GM23338 (cell line): ENCODE data around the gene DIP2C. TPM values are rescaled to one million over a fixed set of nuclear protein-coding genes. Genes with fewer than 3 reads are reported as not detected.

ENCODE experiments used
- ATAC-seq: fragments of 200-7000 bp; cut with Tn5 transposase; 3 replicates; pipeline ENCODE4 v1.9.1; 2020
- DNase-seq: peaks from one replicate; pipeline ENCODE4 v3.0.0-alpha.2; 2015; ENCODE audit warnings: low spot score
- H2AFZ ChIP-seq: fragments of 200-600 bp; sonication (generic); 2 replicates; pipeline ENCODE4 v1.8.0; 2016; ENCODE audit warnings: antibody characterized with exemption, mild to moderate bottlenecking, moderate library complexity
- H3F3A ChIP-seq: fragments of 200-600 bp; sonication (generic); replicated peaks from 2 replicates; pipeline ENCODE4 v1.8.0; 2017; ENCODE audit warnings: antibody characterized with exemption, mixed run types, low read depth
- H3K27ac ChIP-seq: fragments of 200-600 bp; sonication (generic); 2 replicates; pipeline ENCODE4 v1.6.1; 2016; ENCODE audit warnings: low read depth
- H3K27me3 ChIP-seq: fragments of 200-600 bp; sonication (generic); 2 replicates; pipeline ENCODE4 v1.8.0; 2016; ENCODE audit warnings: mild to moderate bottlenecking, mixed run types, moderate library complexity; ENCODE audit not compliant: insufficient read depth
- H3K36me3 ChIP-seq: fragments of 200-600 bp; sonication (generic); 2 replicates; pipeline ENCODE4 v1.8.0; 2016; ENCODE audit warnings: mild to moderate bottlenecking; ENCODE audit not compliant: insufficient read depth
- H3K4me1 ChIP-seq: fragments of 200-600 bp; sonication (generic); 2 replicates; pipeline ENCODE4 v1.8.0; 2016; ENCODE audit warnings: mild to moderate bottlenecking, moderate library complexity; ENCODE audit not compliant: insufficient read depth
- H3K4me2 ChIP-seq: fragments of 200-600 bp; sonication (generic); 2 replicates; pipeline ENCODE4 v1.7.1; 2017; ENCODE audit warnings: mixed run types
- H3K4me3 ChIP-seq: fragments of 200-600 bp; sonication (generic); 2 replicates; pipeline ENCODE4 v1.6.1; 2016; ENCODE audit warnings: mixed run types
- H3K79me2 ChIP-seq: fragments of 200-600 bp; sonication (generic); replicated peaks from 2 replicates; pipeline ENCODE4 v1.8.0; 2017; ENCODE audit warnings: mild to moderate bottlenecking; ENCODE audit not compliant: insufficient read depth
- H3K9me2 ChIP-seq: fragments of 200-600 bp; sonication (generic); 2 replicates; pipeline ENCODE4 v1.8.0; 2017; ENCODE audit not compliant: insufficient read depth
- H4K20me1 ChIP-seq: fragments of 200-600 bp; sonication (generic); replicated peaks from 2 replicates; pipeline ENCODE4 v1.8.0; 2017; ENCODE audit warnings: mild to moderate bottlenecking; ENCODE audit not compliant: insufficient read depth
- H3K27ac Mint-ChIP-seq: 2 replicates; pipeline ENCODE4 v1.8.0; 2020; ENCODE audit warnings: inconsistent platforms, mild to moderate bottlenecking, moderate library complexity, mixed read lengths
- H3K27me3 Mint-ChIP-seq: 3 replicates; pipeline ENCODE4 v1.8.0; 2022; ENCODE audit warnings: low read depth, mild to moderate bottlenecking, moderate library complexity, mixed read lengths, inconsistent platforms; ENCODE audit not compliant: insufficient read depth, poor library complexity
- H3K36me3 Mint-ChIP-seq: 3 replicates; pipeline ENCODE4 v1.8.0; 2021; ENCODE audit warnings: low read depth, mild to moderate bottlenecking, inconsistent platforms, moderate library complexity, mixed read lengths
- H3K4me1 Mint-ChIP-seq: 3 replicates; pipeline ENCODE4 v1.8.0; 2020; ENCODE audit warnings: mild to moderate bottlenecking, inconsistent platforms, mixed read lengths
- H3K4me3 Mint-ChIP-seq: 3 replicates; pipeline ENCODE4 v1.8.0; 2021; ENCODE audit warnings: moderate library complexity, mild to moderate bottlenecking, inconsistent platforms, mixed read lengths
- H3K9me3 Mint-ChIP-seq: 3 replicates; pipeline ENCODE4 v1.8.0; 2020; ENCODE audit warnings: moderate library complexity, mild to moderate bottlenecking, inconsistent platforms, mixed read lengths
- CREB1 ChIP-seq: fragments of 250-450 bp; sonication (Bioruptor Pico); IDR thresholded peaks from 2 replicates; pipeline ENCODE4 v1.5.0; 2020; ENCODE audit warnings: low read depth, mild to moderate bottlenecking, moderate library complexity
- CTCF ChIP-seq, 2 experiments: fragments of 200-600 bp in 1 of 2; sonication (generic) in 1 of 2; conservative IDR thresholded peaks; 2 replicates each; pipeline versions ENCODE4 v1.5.1 to v1.6.1; 2016 to 2017; ENCODE audit warnings: antibody characterized with exemption in 2 of 2, low read depth in 2 of 2, mild to moderate bottlenecking in 2 of 2, moderate library complexity in 1 of 2
- ETS1 ChIP-seq: IDR thresholded peaks from 2 replicates; pipeline ENCODE4 v1.6.1; 2016; ENCODE audit warnings: antibody characterized with exemption
- EZH2 ChIP-seq: fragments of 200-600 bp; sonication (generic); IDR thresholded peaks from one replicate; pipeline ENCODE4 v1.8.0; 2017; ENCODE audit warnings: antibody characterized with exemption, mild to moderate bottlenecking, low read depth; ENCODE audit not compliant: unreplicated experiment
- EZH2phosphoT487 ChIP-seq: fragments of 200-600 bp; sonication (generic); IDR thresholded peaks from one replicate; pipeline ENCODE4 v1.8.1; 2018; ENCODE audit warnings: antibody characterized with exemption; ENCODE audit not compliant: unreplicated experiment
- JUNB ChIP-seq: IDR thresholded peaks from one replicate; pipeline ENCODE4 v1.6.1; 2016; ENCODE audit warnings: antibody characterized with exemption; ENCODE audit not compliant: unreplicated experiment
- NANOG ChIP-seq: IDR thresholded peaks from 2 replicates; pipeline ENCODE4 v1.6.1; 2016; ENCODE audit warnings: antibody characterized with exemption, borderline replicate concordance
- POLR2AphosphoS5 ChIP-seq: IDR thresholded peaks from 2 replicates; pipeline ENCODE4 v1.6.1; 2016; ENCODE audit warnings: antibody characterized with exemption, low read depth
- REST ChIP-seq: IDR thresholded peaks from one replicate; pipeline ENCODE4 v1.6.1; 2018; ENCODE audit warnings: antibody characterized with exemption; ENCODE audit not compliant: unreplicated experiment
- STAT1 ChIP-seq: IDR thresholded peaks from one replicate; pipeline ENCODE4 v1.6.1; 2016; ENCODE audit warnings: antibody characterized with exemption; ENCODE audit not compliant: unreplicated experiment
- ZNF114 ChIP-seq: fragments of 250-450 bp; sonication (Bioruptor Pico); IDR thresholded peaks from 2 replicates; pipeline ENCODE4 v1.5.0; 2020; ENCODE audit warnings: mild to moderate bottlenecking, moderate library complexity
- ZNF331 ChIP-seq: fragments of 250-450 bp; sonication (Bioruptor Pico); IDR thresholded peaks from 2 replicates; pipeline ENCODE4 v1.5.0; 2020; ENCODE audit warnings: low read depth, mild to moderate bottlenecking, moderate library complexity
- polyA plus RNA-seq: library from polyadenylated mRNA; unstranded; fragments of >200 nt; fragmentation: Nextera tagmentation; extraction: Ambion mirVana; gene quantifications from 2 replicates; pipeline ENCODE4 v1.2.1, GENCODE V29; 2016
- total RNA-seq: library from RNA; depleted of rRNA; stranded (reverse); fragments of >200 nt; shearing (Covaris generic); gene quantifications from 2 replicates; pipeline ENCODE4 v1.2.3, GENCODE V29; 2014
- TF ChIP-seq, protein P1 (sequence below): fragments of 250-450 bp; sonication (Bioruptor Pico); IDR thresholded peaks from 2 replicates; pipeline ENCODE4 v1.5.0; 2020; ENCODE audit warnings: mild to moderate bottlenecking, moderate library complexity

The DIP2C gene
- total and polyA plus RNA-seq, 2 experiments from 2014 or later = 5.1 to 7.7 TPM

GRCh38 chr10:650441-650851 lies 39.0 kb downstream of the DIP2C start:
- Mint-ChIP-seq H3K9me3 (no peaks in the 10 kb centered on the region; the same call in 1 of the 3 replicates), H3K4me3 (no peak overlapping the region), H3K27ac (no peak overlapping the region), H3K4me1 (peaks cover 19% of the 10 kb centered on the region), H3K27me3 (peaks cover 2% of the 10 kb centered on the region), H3K36me3 (peaks cover under 1% of the 10 kb centered on the region; the same call in 1 of the 3 replicates)
- H3K4me1 ChIP-seq = no peaks in the 10 kb centered on the region
- no peaks in the 10 kb centered on the region for H3K9me2 ChIP-seq
- TF ChIP-seq CTCF (conservative IDR thresholded peaks at IDR 0.05; ENCODE audit: low read depth in 2 of 2) (no peak), NANOG (no peak), ZNF114 (no peak), POLR2AphosphoS5 (no peak), CREB1 (CRISPR knock-in tag) (no peak), ZNF331 (CRISPR knock-in tag) (no peak), EZH2 (no peak), ETS1 (no peak), STAT1 (no peak), EZH2phosphoT487 (no peak), JUNB (no peak), REST (no peak)
- TF ChIP-seq, protein P1, sequence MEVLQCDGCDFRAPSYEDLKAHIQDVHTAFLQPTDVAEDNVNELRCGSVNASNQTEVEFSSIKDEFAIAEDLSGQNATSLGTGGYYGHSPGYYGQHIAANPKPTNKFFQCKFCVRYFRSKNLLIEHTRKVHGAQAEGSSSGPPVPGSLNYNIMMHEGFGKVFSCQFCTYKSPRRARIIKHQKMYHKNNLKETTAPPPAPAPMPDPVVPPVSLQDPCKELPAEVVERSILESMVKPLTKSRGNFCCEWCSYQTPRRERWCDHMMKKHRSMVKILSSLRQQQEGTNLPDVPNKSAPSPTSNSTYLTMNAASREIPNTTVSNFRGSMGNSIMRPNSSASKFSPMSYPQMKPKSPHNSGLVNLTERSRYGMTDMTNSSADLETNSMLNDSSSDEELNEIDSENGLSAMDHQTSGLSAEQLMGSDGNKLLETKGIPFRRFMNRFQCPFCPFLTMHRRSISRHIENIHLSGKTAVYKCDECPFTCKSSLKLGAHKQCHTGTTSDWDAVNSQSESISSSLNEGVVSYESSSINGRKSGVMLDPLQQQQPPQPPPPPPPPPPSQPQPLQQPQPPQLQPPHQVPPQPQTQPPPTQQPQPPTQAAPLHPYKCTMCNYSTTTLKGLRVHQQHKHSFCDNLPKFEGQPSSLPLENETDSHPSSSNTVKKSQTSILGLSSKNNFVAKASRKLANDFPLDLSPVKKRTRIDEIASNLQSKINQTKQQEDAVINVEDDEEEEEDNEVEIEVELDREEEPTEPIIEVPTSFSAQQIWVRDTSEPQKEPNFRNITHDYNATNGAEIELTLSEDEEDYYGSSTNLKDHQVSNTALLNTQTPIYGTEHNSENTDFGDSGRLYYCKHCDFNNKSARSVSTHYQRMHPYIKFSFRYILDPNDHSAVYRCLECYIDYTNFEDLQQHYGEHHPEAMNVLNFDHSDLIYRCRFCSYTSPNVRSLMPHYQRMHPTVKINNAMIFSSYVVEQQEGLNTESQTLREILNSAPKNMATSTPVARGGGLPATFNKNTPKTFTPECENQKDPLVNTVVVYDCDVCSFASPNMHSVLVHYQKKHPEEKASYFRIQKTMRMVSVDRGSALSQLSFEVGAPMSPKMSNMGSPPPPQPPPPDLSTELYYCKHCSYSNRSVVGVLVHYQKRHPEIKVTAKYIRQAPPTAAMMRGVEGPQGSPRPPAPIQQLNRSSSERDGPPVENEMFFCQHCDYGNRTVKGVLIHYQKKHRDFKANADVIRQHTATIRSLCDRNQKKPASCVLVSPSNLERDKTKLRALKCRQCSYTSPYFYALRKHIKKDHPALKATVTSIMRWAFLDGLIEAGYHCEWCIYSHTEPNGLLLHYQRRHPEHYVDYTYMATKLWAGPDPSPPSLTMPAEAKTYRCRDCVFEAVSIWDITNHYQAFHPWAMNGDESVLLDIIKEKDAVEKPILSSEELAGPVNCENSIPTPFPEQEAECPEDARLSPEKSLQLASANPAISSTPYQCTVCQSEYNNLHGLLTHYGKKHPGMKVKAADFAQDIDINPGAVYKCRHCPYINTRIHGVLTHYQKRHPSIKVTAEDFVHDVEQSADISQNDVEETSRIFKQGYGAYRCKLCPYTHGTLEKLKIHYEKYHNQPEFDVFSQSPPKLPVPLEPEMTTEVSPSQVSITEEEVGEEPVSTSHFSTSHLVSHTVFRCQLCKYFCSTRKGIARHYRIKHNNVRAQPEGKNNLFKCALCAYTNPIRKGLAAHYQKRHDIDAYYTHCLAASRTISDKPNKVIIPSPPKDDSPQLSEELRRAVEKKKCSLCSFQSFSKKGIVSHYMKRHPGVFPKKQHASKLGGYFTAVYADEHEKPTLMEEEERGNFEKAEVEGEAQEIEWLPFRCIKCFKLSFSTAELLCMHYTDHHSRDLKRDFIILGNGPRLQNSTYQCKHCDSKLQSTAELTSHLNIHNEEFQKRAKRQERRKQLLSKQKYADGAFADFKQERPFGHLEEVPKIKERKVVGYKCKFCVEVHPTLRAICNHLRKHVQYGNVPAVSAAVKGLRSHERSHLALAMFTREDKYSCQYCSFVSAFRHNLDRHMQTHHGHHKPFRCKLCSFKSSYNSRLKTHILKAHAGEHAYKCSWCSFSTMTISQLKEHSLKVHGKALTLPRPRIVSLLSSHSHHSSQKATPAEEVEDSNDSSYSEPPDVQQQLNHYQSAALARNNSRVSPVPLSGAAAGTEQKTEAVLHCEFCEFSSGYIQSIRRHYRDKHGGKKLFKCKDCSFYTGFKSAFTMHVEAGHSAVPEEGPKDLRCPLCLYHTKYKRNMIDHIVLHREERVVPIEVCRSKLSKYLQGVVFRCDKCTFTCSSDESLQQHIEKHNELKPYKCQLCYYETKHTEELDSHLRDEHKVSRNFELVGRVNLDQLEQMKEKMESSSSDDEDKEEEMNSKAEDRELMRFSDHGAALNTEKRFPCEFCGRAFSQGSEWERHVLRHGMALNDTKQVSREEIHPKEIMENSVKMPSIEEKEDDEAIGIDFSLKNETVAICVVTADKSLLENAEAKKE (CRISPR knock-in tag) = no peak
- no peaks in the 10 kb centered on the region for H3K27me3 ChIP-seq
- H3K4me3 ChIP-seq = no peak overlapping the region
- H3K4me2 ChIP-seq = no peak overlapping the region
- peaks cover 19% of the 10 kb centered on the region for H4K20me1 ChIP-seq
- no peak for DNase-seq
- no peaks in the 10 kb centered on the region for H3K36me3 ChIP-seq
- peaks cover 16% of the 10 kb centered on the region for H3K79me2 ChIP-seq
- no peak overlapping the region for H2AFZ ChIP-seq
- H3K27ac ChIP-seq = no peak overlapping the region
- H3F3A ChIP-seq = no peaks in the 10 kb centered on the region
- ATAC-seq = no peak
